K562 (cell line): Measurements from ENCODE around the gene SLC16A1. TPM values are rescaled to one million over a fixed set of nuclear protein-coding genes. Genes with fewer than 3 reads are reported as not detected.

ENCODE experiments used
- BHLHE40 ChIP-seq: IDR thresholded peaks from 2 replicates; pipeline ENCODE4 v1.6.1; 2011; ENCODE audit warnings: low read length, improper control_type of control experiment
- CBFA2T3 ChIP-seq: fragments of 450-650 bp; IDR thresholded peaks from 2 replicates; pipeline ENCODE4 v1.6.1; 2017
- CXXC5 ChIP-seq: fragments of 250-450 bp; sonication (Bioruptor Pico); IDR thresholded peaks from 2 replicates; pipeline ENCODE4 v1.8.0; 2022; ENCODE audit warnings: inconsistent platforms, mild to moderate bottlenecking, moderate library complexity
- DPF2 ChIP-seq: fragments of 450-650 bp; IDR thresholded peaks from 2 replicates; pipeline ENCODE4 v1.6.1; 2016
- ELF2 ChIP-seq: fragments of 250-450 bp; sonication (Bioruptor Pico); IDR thresholded peaks from 2 replicates; pipeline ENCODE4 v1.5.0; 2021; ENCODE audit warnings: mild to moderate bottlenecking
- ESRRB ChIP-seq: fragments of 250-450 bp; sonication (Bioruptor Pico); IDR thresholded peaks from 2 replicates; pipeline ENCODE4 v1.5.0; 2020; ENCODE audit warnings: mild to moderate bottlenecking, moderate library complexity, borderline replicate concordance
- MEIS2 ChIP-seq: fragments of 450-650 bp; IDR thresholded peaks from 2 replicates; pipeline ENCODE4 v1.6.1; 2014; ENCODE audit warnings: mild to moderate bottlenecking; ENCODE audit not compliant: partially characterized antibody
- NCOA6 ChIP-seq: fragments of 450-650 bp; IDR thresholded peaks from 2 replicates; pipeline ENCODE4 v1.6.1; 2017; ENCODE audit warnings: mild to moderate bottlenecking
- NR3C1 ChIP-seq: sonication (generic); formaldehyde crosslinking; IDR thresholded peaks from 2 replicates; pipeline ENCODE4 v1.8.1; 2022; ENCODE audit warnings: missing genetic modification reagents
- NRF1 ChIP-seq, 2 experiments: fragments of 450-650 bp; IDR thresholded peaks in 1 of 2; conservative IDR thresholded peaks in 1 of 2; 2 replicates each; pipeline ENCODE4 v1.6.1; 2014; ENCODE audit warnings: mild to moderate bottlenecking in 2 of 2
- PRDM10 ChIP-seq: fragments of 450-650 bp; IDR thresholded peaks from 2 replicates; pipeline ENCODE4 v1.6.1; 2018; ENCODE audit not compliant: partially characterized antibody
- RAD21 ChIP-seq, 2 experiments: fragments of 250-450 bp in 1 of 2; fragments of 450-650 bp in 1 of 2; sonication (Bioruptor Pico) in 1 of 2; formaldehyde crosslinking in 1 of 2; IDR thresholded peaks in 1 of 2; conservative IDR thresholded peaks in 1 of 2; 2 replicates each; pipeline versions ENCODE4 v1.4.0 to v1.8.0; 2020 to 2022; ENCODE audit warnings: mild to moderate bottlenecking in 2 of 2, moderate library complexity in 1 of 2
- RNF2 ChIP-seq: sonication (generic); IDR thresholded peaks from 2 replicates; pipeline ENCODE4 v1.6.1; 2016
- SMAD4 ChIP-seq: fragments of 250-450 bp; sonication (Bioruptor Pico); conservative IDR thresholded peaks from 2 replicates; pipeline ENCODE4 v1.8.0; 2021; ENCODE audit warnings: inconsistent platforms, mild to moderate bottlenecking, moderate library complexity
- SMARCA4 ChIP-seq: fragments of 450-650 bp; IDR thresholded peaks from 2 replicates; pipeline ENCODE4 v1.6.1; 2016
- SOX6 ChIP-seq: fragments of 450-650 bp; IDR thresholded peaks from 2 replicates; pipeline ENCODE4 v1.6.1; 2014; ENCODE audit warnings: mild to moderate bottlenecking
- TBP ChIP-seq: optimal IDR thresholded peaks from 2 replicates; pipeline ENCODE3; 2011; ENCODE audit warnings: low read depth, low read length, improper control_type of control experiment
- TCF3 ChIP-seq: sonication (generic); formaldehyde crosslinking; IDR thresholded peaks from 2 replicates; pipeline ENCODE4 v1.4.0; 2020; ENCODE audit warnings: mild to moderate bottlenecking, missing genetic modification reagents
- U2AF1 ChIP-seq: fragments of 200-400 bp; formaldehyde crosslinking; optimal IDR thresholded peaks from 2 replicates; pipeline ENCODE3; 2017; ENCODE audit warnings: mild to moderate bottlenecking, low read depth, low read length, moderate library complexity
- ZC3H8 ChIP-seq: fragments of 450-650 bp; IDR thresholded peaks from 2 replicates; pipeline ENCODE4 v1.6.1; 2017
- ZNF140 ChIP-seq: fragments of 250-450 bp; sonication (Bioruptor Pico); IDR thresholded peaks from 2 replicates; pipeline ENCODE4 v1.8.0; 2021; ENCODE audit warnings: moderate library complexity, mild to moderate bottlenecking, inconsistent platforms
- ZNF143 ChIP-seq: sonication (generic); formaldehyde crosslinking; IDR thresholded peaks from 2 replicates; pipeline ENCODE4 v1.9.0; 2022; ENCODE audit warnings: mild to moderate bottlenecking, missing genetic modification reagents
- ZNF408 ChIP-seq: fragments of 250-450 bp; sonication (Bioruptor Pico); IDR thresholded peaks from 2 replicates; pipeline ENCODE4 v1.4.0; 2020; ENCODE audit warnings: low read depth, mild to moderate bottlenecking, moderate library complexity
- ZNF445 ChIP-seq: fragments of 250-450 bp; sonication (Bioruptor Pico); IDR thresholded peaks from 2 replicates; pipeline ENCODE4 v1.4.0; 2020; ENCODE audit warnings: low read depth, mild to moderate bottlenecking, moderate library complexity
- ZNF551 ChIP-seq: fragments of 250-450 bp; sonication (Bioruptor Pico); IDR thresholded peaks from 2 replicates; pipeline ENCODE4 v1.5.0; 2021; ENCODE audit warnings: mild to moderate bottlenecking, moderate library complexity
- polyA plus RNA-seq, 8 experiments: library from polyadenylated mRNA; depleted of rRNA in 4 of 8; stranded (reverse) in 5 of 8; unstranded in 3 of 8; fragments of >200 nt; fragmentation: Nextera tagmentation in 2 of 8; fragmentation: Illumina TruSeq in 1 of 8; extraction: Ambion mirVana in 2 of 8; extraction: Trizol in 1 of 8; gene quantifications; 2 replicates each; pipeline versions ENCODE4 v1.2.1 to v1.2.3, GENCODE V29; 2011 to 2014; ENCODE audit warnings: inconsistent platforms in 1 of 8, missing spikeins in 1 of 8
- total RNA-seq, 7 experiments: library from RNA; depleted of rRNA in 6 of 7; stranded (reverse); fragments of >200 nt in 6 of 7; fragmentation: Illumina TruSeq in 2 of 7; extraction: Trizol in 2 of 7; gene quantifications; 2 replicates each; pipeline versions ENCODE4 v1.2.1 to v1.2.3, GENCODE V29; 2011 to 2021; ENCODE audit warnings: low replicate concordance in 1 of 7
- TF ChIP-seq, protein P1 (sequence below), 2 experiments: fragments of 450-650 bp in 1 of 2; sonication (generic) in 1 of 2; formaldehyde crosslinking in 1 of 2; IDR thresholded peaks in 1 of 2; conservative IDR thresholded peaks in 1 of 2; 2 replicates each; pipeline versions ENCODE4 v1.6.1 to v1.8.1; 2016 to 2023; ENCODE audit warnings: mild to moderate bottlenecking in 2 of 2, moderate library complexity in 2 of 2, inconsistent platforms in 1 of 2, missing genetic modification reagents in 1 of 2

Gene SLC16A1
- total and polyA plus RNA-seq, 9 of the 15 experiments (the other 6 are each of a cell fraction or from before 2014, with no cell fraction given) = 73.1 to 244 (median 117) TPM

GRCh38 chr1:112888630-112889029 is 67.4 kb downstream of the SLC16A1 start (continued):
- TF ChIP-seq, protein P1, sequence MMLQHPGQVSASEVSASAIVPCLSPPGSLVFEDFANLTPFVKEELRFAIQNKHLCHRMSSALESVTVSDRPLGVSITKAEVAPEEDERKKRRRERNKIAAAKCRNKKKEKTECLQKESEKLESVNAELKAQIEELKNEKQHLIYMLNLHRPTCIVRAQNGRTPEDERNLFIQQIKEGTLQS (IDR thresholded peaks at IDR 0.05) = no peak
- TF ChIP-seq, protein P1 (CRISPR knock-in tag; conservative IDR thresholded peaks at IDR 0.05) = no peak
- no peak for TF ChIP-seq ZNF140
- no peak for TF ChIP-seq NCOA6
- peak; percentile 89 for TF ChIP-seq PRDM10
- TF ChIP-seq U2AF1 = no peak
- TF ChIP-seq ELF2 (CRISPR knock-in tag) = no peak
- peak; percentile 54; the same call in 1 of the 2 replicates for TF ChIP-seq SMARCA4
- peak; percentile 10 for TF ChIP-seq TBP
- no peak for TF ChIP-seq NR3C1
- TF ChIP-seq ZNF551 (CRISPR knock-in tag) = no peak
- TF ChIP-seq CXXC5 (CRISPR knock-in tag) = peak; percentile 20; the same call in 1 of the 2 replicates
- TF ChIP-seq ZNF445 (CRISPR knock-in tag) = no peak
- peak; percentile 70 for TF ChIP-seq SMAD4 (CRISPR knock-in tag)
- TF ChIP-seq BHLHE40 = peak; percentile 71
- no peak for TF ChIP-seq RNF2
- no peak for TF ChIP-seq ZC3H8
- TF ChIP-seq ZNF408 (CRISPR knock-in tag) = no peak
- TF ChIP-seq ZNF143 (CRISPR knock-in tag) = no peak
- TF ChIP-seq SOX6 = peak; percentile 59; the same call in 1 of the 2 replicates
- TF ChIP-seq MEIS2 = peak; percentile 88
- no peak for TF ChIP-seq RAD21 (CRISPR knock-in tag; conservative IDR thresholded peaks at IDR 0.05 in 1 of 2, IDR thresholded peaks at IDR 0.05 in 1 of 2)
- peak; percentile 67 for TF ChIP-seq CBFA2T3
- TF ChIP-seq NRF1 (conservative IDR thresholded peaks at IDR 0.05 in 1 of 2, IDR thresholded peaks at IDR 0.05 in 1 of 2) = 0 out of 4 replicates have a peak, but pooled peaks of 1 of the 2 experiments have one; percentile 6
- no peak for TF ChIP-seq ESRRB (CRISPR knock-in tag)
- peak; percentile 32 for TF ChIP-seq DPF2
- peak; percentile 76 for TF ChIP-seq TCF3
